SJCRH30 (cell line): ENCODE results near the gene BLTP3A. TPM values are rescaled to one million over a fixed set of nuclear protein-coding genes. Genes with fewer than 3 reads are reported as not detected.
"Not testable (repeated sequence)": the region's sequence is repeated elsewhere in the genome, so short reads cannot be mapped to it uniquely, and the experiment has no call there.

Experiments
- DNase-seq, 2 experiments: peaks; one replicate each; pipeline ENCODE4 v3.0.0-alpha.2; 2015 to 2020
- H3K27ac ChIP-seq: fragments of 250-450 bp; sonication (Bioruptor Pico); 2 replicates; pipeline ENCODE4 v1.5.1; 2020; ENCODE audit warnings: mild to moderate bottlenecking, moderate library complexity
- H3K27me3 ChIP-seq: fragments of 250-450 bp; sonication (Bioruptor Pico); 2 replicates; pipeline ENCODE4 v1.5.1; 2020; ENCODE audit warnings: mild to moderate bottlenecking, moderate library complexity
- H3K36me3 ChIP-seq: fragments of 250-450 bp; sonication (Bioruptor Pico); 2 replicates; pipeline ENCODE4 v1.5.1; 2020; ENCODE audit warnings: mild to moderate bottlenecking, moderate library complexity
- H3K4me1 ChIP-seq: fragments of 250-450 bp; sonication (Bioruptor Pico); 2 replicates; pipeline ENCODE4 v1.5.1; 2020; ENCODE audit warnings: mild to moderate bottlenecking, moderate library complexity
- H3K4me3 ChIP-seq: fragments of 250-450 bp; sonication (Bioruptor Pico); 2 replicates; pipeline ENCODE4 v1.5.1; 2020; ENCODE audit warnings: mild to moderate bottlenecking, moderate library complexity
- H3K9me3 ChIP-seq: fragments of 250-450 bp; sonication (Bioruptor Pico); replicated peaks from 2 replicates; pipeline ENCODE4 v1.5.1; 2020; ENCODE audit warnings: mild to moderate bottlenecking, moderate library complexity
- total RNA-seq: library from RNA; depleted of rRNA; stranded (reverse); fragments of >200 nt; shearing (Covaris generic); gene quantifications from 2 replicates; pipeline ENCODE4 v1.2.3, GENCODE V29; 2014

The BLTP3A gene
- total RNA-seq, 1 experiment from 2014 or later, result 8.8 TPM

GRCh38 chr6:34809419-34809818 lies 17.5 kb downstream of the BLTP3A start:
- not testable (repeated sequence) for DNase-seq, H3K27ac ChIP-seq, H3K27me3 ChIP-seq, H3K36me3 ChIP-seq, H3K4me3 ChIP-seq, H3K9me3 ChIP-seq, H3K4me1 ChIP-seq

- no peak overlapping the region for H3K4me3 ChIP-seq
- no peaks in the 10 kb centered on the region for H3K36me3 ChIP-seq
- no peaks in the 10 kb centered on the region for H3K9me3 ChIP-seq
- H3K4me1 ChIP-seq, result no peaks in the 10 kb centered on the region
- DNase-seq, result no peak
- H3K27ac ChIP-seq, result no peak overlapping the region
- H3K27me3 ChIP-seq, result no peaks in the 10 kb centered on the region
Measured at GRCh38 chr6:34810017-34810882, 18.4 kb downstream of the BLTP3A start.

DNA sequence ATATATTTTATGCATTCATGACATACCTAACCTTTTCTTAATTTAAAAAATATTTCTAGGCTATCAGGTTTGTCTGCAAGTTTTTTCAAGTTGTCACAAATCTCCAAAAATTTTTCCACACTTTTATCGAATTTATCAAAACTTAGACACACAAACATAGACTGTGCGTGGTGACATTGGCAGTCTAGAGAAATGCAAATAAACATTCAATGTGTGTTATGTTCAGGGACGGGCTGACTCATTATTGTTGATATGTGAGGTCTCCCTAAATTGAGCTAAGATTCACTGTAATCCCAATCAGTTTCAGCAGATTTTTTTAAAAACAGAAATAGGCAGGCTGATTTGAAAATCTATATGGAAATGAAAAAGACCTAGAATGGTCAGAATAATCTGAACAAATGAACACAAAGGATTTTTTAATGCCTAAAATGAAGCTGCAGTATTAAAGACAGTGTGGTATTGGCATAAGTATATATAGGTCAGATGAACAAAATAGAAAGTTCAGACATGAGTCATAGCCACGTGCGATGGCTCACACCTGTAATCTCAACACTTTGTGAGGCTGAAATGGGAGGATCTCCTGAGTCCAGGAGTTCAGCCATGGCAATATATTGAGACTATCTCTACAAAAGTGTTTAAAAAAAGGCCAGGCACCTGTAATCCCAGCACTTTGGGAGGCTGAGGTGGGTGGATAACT lies 19.2 kb downstream of the BLTP3A start:
- Histone ChIP-seq H3K9me3 (no peaks in the 10 kb centered on the region), H3K27ac (no peak overlapping the region), H3K27me3 (no peaks in the 10 kb centered on the region), H3K4me1 (no peaks in the 10 kb centered on the region), H3K4me3 (no peak overlapping the region), H3K36me3 (no peaks in the 10 kb centered on the region)
- DNase-seq, result no peak

DNA sequence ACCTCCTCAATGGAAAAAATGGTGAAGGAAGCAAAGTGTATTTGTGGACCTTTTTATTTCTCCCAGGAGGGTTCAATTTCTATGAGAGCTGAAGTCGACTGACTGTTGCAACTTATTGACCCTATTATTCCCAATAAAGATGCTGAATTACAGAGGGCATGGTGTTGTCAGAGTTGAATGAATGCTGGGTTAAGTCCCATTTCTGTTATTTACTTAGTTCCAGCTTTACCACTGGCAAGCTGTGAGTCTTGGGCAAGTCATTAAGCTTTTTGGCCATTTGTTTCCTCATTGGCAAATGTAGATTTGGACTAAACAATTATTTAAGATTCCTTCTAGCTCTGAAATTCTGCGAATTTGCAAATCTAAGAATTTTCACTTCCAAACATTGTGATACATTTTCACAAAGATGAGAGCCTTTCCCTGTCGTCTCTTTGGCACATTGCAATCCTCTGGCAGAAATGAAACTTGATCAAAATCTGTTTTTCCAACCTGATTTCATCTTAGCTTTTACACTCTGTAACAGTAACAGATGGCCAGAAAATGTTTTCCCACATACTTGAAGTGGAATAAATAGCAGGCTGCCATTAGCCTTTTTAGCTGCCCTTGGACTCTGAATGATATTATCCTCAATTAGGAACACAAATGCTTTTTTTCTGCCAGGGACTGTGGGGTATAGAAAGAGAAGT lies 21.3 kb downstream of the BLTP3A start:
- no peak overlapping the region for H3K27ac ChIP-seq
- H3K4me1 ChIP-seq, result no peaks in the 10 kb centered on the region
- no peak for DNase-seq
- no peaks in the 10 kb centered on the region for H3K36me3 ChIP-seq
- H3K27me3 ChIP-seq, result no peaks in the 10 kb centered on the region
- no peak overlapping the region for H3K4me3 ChIP-seq
- H3K9me3 ChIP-seq, result no peaks in the 10 kb centered on the region

GRCh38 chr6:34816635-34817301 lies 24.9 kb downstream of the BLTP3A start:
- Histone ChIP-seq H3K27ac (no peak overlapping the region), H3K4me1 (no peaks in the 10 kb centered on the region), H3K36me3 (no peaks in the 10 kb centered on the region), H3K27me3 (no peaks in the 10 kb centered on the region), H3K9me3 (no peaks in the 10 kb centered on the region), H3K4me3 (no peak overlapping the region)
- no peak for DNase-seq

DNA sequence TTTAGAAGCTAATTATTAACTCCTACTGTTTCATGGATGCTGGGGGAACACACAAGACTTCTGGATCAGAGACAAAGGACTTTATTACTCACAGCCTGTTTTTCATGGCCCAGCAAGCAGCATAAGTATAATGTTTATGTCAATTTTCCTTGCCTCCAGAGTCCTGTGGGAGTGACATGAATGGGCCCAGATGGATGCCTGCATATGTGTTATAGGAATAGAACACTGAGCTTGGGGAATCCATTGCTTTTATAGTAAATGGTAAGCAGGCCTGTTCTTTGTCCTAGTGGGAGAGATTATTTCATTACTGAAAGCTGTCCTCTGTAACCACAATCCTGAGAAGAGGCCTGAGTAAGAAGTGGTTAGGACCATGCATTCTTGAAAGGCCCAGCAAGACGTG lies 25.6 kb downstream of the BLTP3A start:
- Histone ChIP-seq H3K9me3 (no peaks in the 10 kb centered on the region), H3K4me1 (no peaks in the 10 kb centered on the region), H3K4me3 (no peak overlapping the region), H3K27ac (no peak overlapping the region), H3K36me3 (no peaks in the 10 kb centered on the region), H3K27me3 (no peaks in the 10 kb centered on the region)
- no peak for DNase-seq

DNA sequence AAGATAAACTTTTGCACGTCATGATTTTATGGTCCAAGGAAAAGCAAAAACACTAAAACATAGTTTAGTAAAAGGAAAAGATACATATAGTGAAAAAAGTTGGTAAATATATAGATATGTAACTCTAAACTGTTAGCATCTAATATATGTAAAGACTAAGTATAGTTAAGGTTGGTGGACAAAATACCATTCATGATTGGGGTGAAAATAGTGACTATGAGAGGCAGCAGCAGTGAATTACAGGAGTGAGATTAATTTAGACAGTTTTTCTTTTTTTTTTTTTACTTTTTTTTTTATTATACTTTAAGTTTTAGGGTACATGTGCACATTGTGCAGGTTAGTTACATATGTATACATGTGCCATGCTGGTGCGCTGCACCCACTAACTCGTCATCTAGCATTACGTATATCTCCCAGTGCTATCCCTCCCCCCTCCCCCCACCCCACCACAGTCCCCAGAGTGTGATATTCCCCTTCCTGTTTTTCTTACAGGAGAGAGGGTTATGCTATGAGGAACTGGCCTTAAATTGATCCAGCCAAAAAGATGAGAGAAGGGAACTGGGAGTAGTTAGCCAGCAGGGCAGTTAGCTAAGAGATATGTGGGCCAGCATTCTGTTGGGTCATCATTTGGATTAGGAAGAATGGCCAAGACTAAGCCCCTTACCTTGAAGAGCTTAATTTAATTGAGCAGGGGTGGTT lies 27.1 kb downstream of the BLTP3A start:
- H3K27me3 ChIP-seq, H3K36me3 ChIP-seq, H3K4me3 ChIP-seq, DNase-seq, H3K27ac ChIP-seq, H3K9me3 ChIP-seq, H3K4me1 ChIP-seq: not testable (repeated sequence)

DNA sequence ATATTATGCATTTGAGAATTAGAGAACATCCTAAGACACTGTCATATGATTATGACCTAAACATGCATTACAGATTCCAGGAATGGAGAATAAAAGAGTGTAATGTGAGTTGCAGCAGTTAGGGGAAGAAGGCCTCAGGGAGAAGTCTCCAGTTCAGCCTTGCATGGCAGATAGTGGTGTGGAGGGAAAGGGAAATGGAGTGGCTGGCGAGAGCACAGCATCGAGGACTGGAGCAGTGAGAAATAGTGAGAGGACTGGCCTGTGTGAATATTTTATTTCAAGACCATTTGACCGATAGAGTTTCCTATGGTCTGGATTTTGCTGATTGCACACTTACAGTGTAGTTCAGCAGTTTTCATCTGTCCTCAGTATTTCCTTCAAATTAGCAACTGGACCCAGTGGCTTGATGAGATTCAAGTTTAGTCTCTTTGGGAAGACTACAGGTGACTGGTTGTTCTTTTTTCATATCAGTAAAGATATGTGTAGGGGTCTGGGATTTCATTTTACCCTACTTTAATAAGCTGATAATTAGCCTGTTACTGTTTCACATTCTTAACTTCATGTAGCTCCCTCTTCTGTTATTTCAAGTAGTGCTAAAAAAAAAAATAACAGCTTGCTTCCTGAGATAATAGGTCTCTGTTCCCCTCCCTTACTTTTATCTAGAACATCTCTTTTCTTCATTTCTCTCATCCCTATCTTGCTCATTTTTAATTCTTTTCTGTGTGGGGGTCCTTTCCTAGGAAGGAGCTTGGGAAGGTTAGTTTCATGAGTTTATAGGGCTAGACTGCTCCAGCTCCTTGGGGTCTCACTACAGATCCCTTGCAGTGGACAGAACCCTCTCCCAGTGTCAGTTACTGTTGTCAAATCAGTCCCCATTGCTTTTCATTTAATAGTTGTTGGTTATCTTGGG lies 27.9 kb downstream of the BLTP3A start:
- Histone ChIP-seq H3K36me3 (no peaks in the 10 kb centered on the region), H3K27me3 (no peaks in the 10 kb centered on the region), H3K4me1 (no peaks in the 10 kb centered on the region), H3K4me3 (no peak overlapping the region), H3K9me3 (no peaks in the 10 kb centered on the region), H3K27ac (no peak overlapping the region)
- no peak for DNase-seq

- no peaks in the 10 kb centered on the region for H3K27me3 ChIP-seq
- H3K4me1 ChIP-seq, result no peaks in the 10 kb centered on the region
- peaks cover 4% of the 10 kb centered on the region; the same call in 1 of the 2 replicates for H3K36me3 ChIP-seq
- no peaks in the 10 kb centered on the region for H3K9me3 ChIP-seq
- no peak for DNase-seq
- no peak overlapping the region for H3K27ac ChIP-seq
- no peak overlapping the region for H3K4me3 ChIP-seq
Measured at GRCh38 chr6:34829137-34829536, 37.3 kb downstream of the BLTP3A start.

DNA sequence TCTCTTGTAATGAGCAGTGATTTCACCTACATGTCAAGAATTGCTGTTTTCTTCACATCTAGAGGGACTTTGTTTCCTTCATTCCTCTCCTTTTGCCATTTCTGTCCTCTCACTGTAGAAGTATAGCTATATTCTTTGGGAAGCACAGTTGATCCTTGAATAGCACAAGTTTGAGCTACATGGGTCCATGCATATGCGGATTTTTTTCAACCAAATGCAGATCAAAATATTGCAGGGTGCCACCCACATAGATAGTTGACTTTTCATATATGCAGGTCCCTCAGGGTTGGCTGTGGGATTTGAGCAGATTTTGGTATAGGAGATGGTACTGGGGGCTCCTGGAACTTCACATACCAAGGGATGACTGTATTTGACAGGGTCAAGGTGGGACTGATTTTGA lies 41.1 kb downstream of the BLTP3A start:
- no peak for DNase-seq
- Histone ChIP-seq H3K36me3 (no peaks in the 10 kb centered on the region), H3K4me3 (no peak overlapping the region), H3K4me1 (no peaks in the 10 kb centered on the region), H3K27ac (no peak overlapping the region), H3K27me3 (no peaks in the 10 kb centered on the region), H3K9me3 (no peaks in the 10 kb centered on the region)

GRCh38 chr6:34834789-34835518 lies 43.1 kb downstream of the BLTP3A start:
- DNase-seq, result no peak
- Histone ChIP-seq H3K36me3 (no peaks in the 10 kb centered on the region), H3K9me3 (no peaks in the 10 kb centered on the region), H3K4me1 (no peaks in the 10 kb centered on the region), H3K4me3 (no peak overlapping the region), H3K27me3 (no peaks in the 10 kb centered on the region), H3K27ac (no peak overlapping the region)

DNA sequence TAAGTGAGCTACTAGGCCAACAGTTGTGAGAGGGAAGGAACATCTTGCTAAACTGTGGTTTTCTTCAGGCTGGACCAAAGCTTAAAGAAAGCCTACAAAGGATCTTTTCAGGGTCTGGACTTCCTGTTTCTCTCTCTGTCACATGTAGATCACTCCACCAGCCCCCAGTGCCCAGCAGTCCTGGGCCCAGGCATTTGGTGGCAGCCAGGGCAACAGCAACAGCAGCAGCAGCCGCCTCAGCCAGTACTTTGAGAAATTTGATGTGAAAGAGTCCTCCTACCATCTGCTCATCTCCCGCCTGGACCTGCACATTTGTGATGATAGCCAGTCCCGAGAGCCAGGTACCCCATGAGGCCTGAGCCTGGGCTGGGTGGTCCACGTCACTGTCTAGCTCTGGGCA lies 44.1 kb downstream of the BLTP3A start:
- Histone ChIP-seq H3K9me3 (no peaks in the 10 kb centered on the region), H3K4me3 (no peak overlapping the region), H3K27me3 (no peaks in the 10 kb centered on the region), H3K36me3 (no peaks in the 10 kb centered on the region), H3K4me1 (no peaks in the 10 kb centered on the region), H3K27ac (no peak overlapping the region)
- no peak for DNase-seq

- H3K4me1 ChIP-seq, result no peaks in the 10 kb centered on the region
- no peak overlapping the region for H3K27ac ChIP-seq
- H3K36me3 ChIP-seq, result no peaks in the 10 kb centered on the region
- H3K9me3 ChIP-seq, result no peaks in the 10 kb centered on the region
- H3K4me3 ChIP-seq, result no peak overlapping the region
- no peak for DNase-seq
- H3K27me3 ChIP-seq, result no peaks in the 10 kb centered on the region
Measured at GRCh38 chr6:34836451-34836850, 44.6 kb downstream of the BLTP3A start.
